Left lobe of liver (tissue), 2 donors: ENCODE results near the gene ZNF428. TPM values are rescaled to one million over a fixed set of nuclear protein-coding genes. Genes with fewer than 3 reads are reported as not detected.

ENCODE experiments used
- ATAC-seq: fragments of 200-7000 bp; cut with Tn5 transposase; one replicate; pipeline ENCODE4 v1.9.1; 2020; ENCODE audit warnings: mild to moderate bottlenecking, moderate library complexity
- DNase-seq: peaks from one replicate; pipeline ENCODE4 v3.0.0-alpha.2; 2020; ENCODE audit warnings: low spot score
- total RNA-seq: library from RNA; stranded (reverse); gene quantifications from one replicate; pipeline ENCODE4 v1.2.1, GENCODE V29; 2021
- donor health status: DM: no; HTN: no; CAD: no; lungs with moderate emphysema.
- donor health status: DM: no; HTN: yes; CAD: no.

ZNF428 gene
- total RNA-seq, 1 donor from 2014 or later = 15.7 TPM

- ATAC-seq (no peak), DNase-seq (no peak)
These were observed 49.1 kb downstream of the ZNF428 start for GRCh38 chr19:43570174-43570791.

GRCh38 chr19:43569657-43570056, 49.8 kb downstream of the ZNF428 start:
- ATAC-seq (no peak), DNase-seq (no peak)

GRCh38 chr19:43564800-43565199, 54.6 kb downstream of the ZNF428 start:
- ATAC-seq = no peak
- DNase-seq = no peak

GRCh38 chr19:43563816-43564457, 55.5 kb downstream of the ZNF428 start:
- ATAC-seq (no peak), DNase-seq (no peak)

- peak; percentile 40 for ATAC-seq
- DNase-seq = peak; percentile 55
These were observed 56.7 kb downstream of the ZNF428 start for GRCh38 chr19:43562698-43563241.

- ATAC-seq (no peak), DNase-seq (no peak)
These were observed 57.2 kb downstream of the ZNF428 start for GRCh38 chr19:43562226-43562697.

- ATAC-seq (no peak), DNase-seq (no peak)
These were observed 58.1 kb downstream of the ZNF428 start for GRCh38 chr19:43561139-43561970.

- peak; percentile 32 for ATAC-seq
These were observed 58.7 kb downstream of the ZNF428 start for GRCh38 chr19:43560687-43561086.

More at GRCh38 chr19:43560687-43561086, 58.7 kb downstream of the ZNF428 start:
- no peak for DNase-seq

Other genes starting within 250 kb of the ZNF428 start
- gene TEX101, start 204.7 kb downstream of the ZNF428 start, total RNA-seq = not detected
- gene LYPD3, start 154.0 kb downstream of the ZNF428 start, total RNA-seq = 0.53 TPM
- 17.7 TPM for gene PHLDB3, start 114.9 kb downstream of the ZNF428 start, total RNA-seq
- gene ETHE1, start 92.4 kb downstream of the ZNF428 start, total RNA-seq = 43.5 TPM
- 1.5 TPM for gene ZNF575, start 86.4 kb downstream of the ZNF428 start, total RNA-seq
- 8.8 TPM for gene XRCC1, start 44.1 kb downstream of the ZNF428 start, total RNA-seq
- 0.88 TPM for gene PINLYP, start 43.8 kb downstream of the ZNF428 start, total RNA-seq
- 17.1 TPM for gene IRGQ, start 23.5 kb downstream of the ZNF428 start, total RNA-seq
- gene ZNF576, start 23.0 kb downstream of the ZNF428 start, total RNA-seq = 7.7 TPM
- 0.35 TPM for gene SRRM5, start 7.5 kb downstream of the ZNF428 start, total RNA-seq
- 5.1 TPM for gene CADM4, start 20.2 kb upstream of the ZNF428 start, total RNA-seq
- gene PLAUR, start 50.5 kb upstream of the ZNF428 start, total RNA-seq = 3.4 TPM
- gene IRGC, start 96.4 kb upstream of the ZNF428 start, total RNA-seq = not detected
- gene SMG9, start 135.3 kb upstream of the ZNF428 start, total RNA-seq = 13.2 TPM
- gene KCNN4, start 161.3 kb upstream of the ZNF428 start, total RNA-seq = 0.43 TPM
- not detected for gene LYPD5, start 182.8 kb upstream of the ZNF428 start, total RNA-seq
- gene ZNF283, start 207.7 kb upstream of the ZNF428 start, total RNA-seq = 2.6 TPM